HCT116 (cell line): ENCODE data around the gene BMX.

Experiments used
- CBX3 ChIP-seq: IDR thresholded peaks from 2 replicates; pipeline ENCODE4 v1.6.1; 2012; ENCODE audit warnings: low read depth
- CEBPB ChIP-seq: IDR thresholded peaks from 2 replicates; pipeline ENCODE4 v1.6.1; 2012; ENCODE audit warnings: low read depth
- CTCF ChIP-seq, 3 experiments: fragments of 200-600 bp in 1 of 3; sonication (generic) in 1 of 3; IDR thresholded peaks in 2 of 3; conservative IDR thresholded peaks in 1 of 3; 2 replicates each; pipeline ENCODE4 v1.5.1; 2012 to 2017; ENCODE audit warnings: low read depth in 2 of 3, low read length in 2 of 3, antibody characterized with exemption in 1 of 3, borderline replicate concordance in 1 of 3, control low read depth in 1 of 3, mild to moderate bottlenecking in 1 of 3, mixed read lengths in 1 of 3, mixed run types in 1 of 3, moderate library complexity in 1 of 3; ENCODE audit not compliant: insufficient read depth in 1 of 3
- EGR1 ChIP-seq: IDR thresholded peaks from 2 replicates; pipeline ENCODE4 v1.6.1; 2012; ENCODE audit warnings: low read depth
- ELF1 ChIP-seq: IDR thresholded peaks from 2 replicates; pipeline ENCODE4 v1.6.1; 2012; ENCODE audit warnings: low read depth, borderline replicate concordance
- EZH2phosphoT487 ChIP-seq: fragments of 200-600 bp; IDR thresholded peaks from 2 replicates; pipeline ENCODE4 v1.6.1; 2018; ENCODE audit warnings: antibody characterized with exemption, borderline replicate concordance
- JUND ChIP-seq: IDR thresholded peaks from 2 replicates; pipeline ENCODE4 v1.6.1; 2012
- POLR2A ChIP-seq: IDR thresholded peaks from 2 replicates; pipeline ENCODE4 v1.7.0; 2011; ENCODE audit warnings: borderline replicate concordance; ENCODE audit not compliant: insufficient read depth, insufficient read length; ENCODE audit errors: extremely low read depth
- POLR2AphosphoS5 ChIP-seq: IDR thresholded peaks from 2 replicates; pipeline ENCODE4 v1.6.1; 2011; ENCODE audit warnings: mild to moderate bottlenecking, low read depth, low read length, moderate library complexity
- SIN3A ChIP-seq: IDR thresholded peaks from 2 replicates; pipeline ENCODE4 v1.6.1; 2012; ENCODE audit warnings: low read depth
- SRF ChIP-seq: IDR thresholded peaks from 2 replicates; pipeline ENCODE4 v1.6.1; 2012; ENCODE audit warnings: low read depth
- YY1 ChIP-seq: IDR thresholded peaks from 2 replicates; pipeline ENCODE4 v1.6.1; 2011; ENCODE audit warnings: low read length, low read depth, moderate library complexity, mild to moderate bottlenecking; ENCODE audit not compliant: insufficient replicate concordance; ENCODE audit errors: extremely low read depth
- ZFX ChIP-seq: fragments of 450-650 bp; IDR thresholded peaks from 2 replicates; pipeline ENCODE4 v1.6.1; 2017
- ZNF274 ChIP-seq: fragments of 200-500 bp; sonication (Bioruptor generic); IDR thresholded peaks from 2 replicates; pipeline ENCODE4 v1.6.1; 2014; ENCODE audit warnings: mild to moderate bottlenecking, low read depth, low read length, inconsistent platforms

GRCh38 chrX:15471028-15471427 lies 29.6 kb upstream of the BMX start:
- TF ChIP-seq CTCF (IDR thresholded peaks at IDR 0.05 in 2 of 3, conservative IDR thresholded peaks at IDR 0.05 in 1 of 3; ENCODE audit: borderline replicate concordance in 1 of 3, insufficient read depth in 1 of 3, low read depth in 2 of 3, low read length in 2 of 3) (peak; percentile 46 to 71 (median 71); a peak in 5 of 6 replicates), CEBPB (no peak), POLR2A (no peak), YY1 (no peak), ZNF274 (no peak), SRF (no peak), POLR2AphosphoS5 (no peak), EGR1 (no peak), ZFX (no peak), CBX3 (no peak), ELF1 (no peak), SIN3A (no peak), JUND (no peak), EZH2phosphoT487 (no peak)
